Eye (tissue), 1 donor: ENCODE results near the gene OBP2B.
"Not testable (repeated sequence)": the region's sequence is repeated elsewhere in the genome, so short reads cannot be mapped to it uniquely, and the experiment has no call there.

Experiments used
- DNase-seq: peaks from one replicate; pipeline ENCODE4 v3.0.0-alpha.2; 2015

OBP2B gene

GRCh38 chr9:133208880-133209300, at the start of gene OBP2B:
Gene OBP2B, minus strand, starts transcription at chr9:133209250. Its CDS starts 51 bp downstream, at chr9:133209199.
- not testable (repeated sequence) for DNase-seq

- DNase-seq, result peak; percentile 28
Measured at GRCh38 chr9:133258061-133259015, 49.3 kb upstream of the OBP2B start.

- no peak for DNase-seq
Measured at GRCh38 chr9:133257465-133257956, 48.5 kb upstream of the OBP2B start.

GRCh38 chr9:133256686-133257091, 47.6 kb upstream of the OBP2B start:
- DNase-seq, result no peak

GRCh38 chr9:133256136-133256461, 47.0 kb upstream of the OBP2B start:
- DNase-seq, result no peak

- no peak for DNase-seq
Measured at GRCh38 chr9:133255371-133256135, 46.5 kb upstream of the OBP2B start.

- DNase-seq, result no peak
Measured at GRCh38 chr9:133254471-133254870, 45.4 kb upstream of the OBP2B start.

- no peak for DNase-seq
Measured at GRCh38 chr9:133253268-133253667, 44.2 kb upstream of the OBP2B start.

- no peak for DNase-seq
Measured at GRCh38 chr9:133252301-133253020, 43.4 kb upstream of the OBP2B start.

- DNase-seq, result no peak
Measured at GRCh38 chr9:133251773-133252172, 42.7 kb upstream of the OBP2B start.

GRCh38 chr9:133251221-133251620, 42.2 kb upstream of the OBP2B start:
- not testable (repeated sequence) for DNase-seq

- no peak for DNase-seq
Measured at GRCh38 chr9:133250741-133251170, 41.7 kb upstream of the OBP2B start.

- no peak for DNase-seq
Measured at GRCh38 chr9:133249337-133249736, 40.3 kb upstream of the OBP2B start.

GRCh38 chr9:133248726-133249295, 39.8 kb upstream of the OBP2B start:
- no peak for DNase-seq

- no peak for DNase-seq
Measured at GRCh38 chr9:133247632-133248031, 38.6 kb upstream of the OBP2B start.

GRCh38 chr9:133246991-133247390, 37.9 kb upstream of the OBP2B start:
- no peak for DNase-seq

GRCh38 chr9:133246562-133246961, 37.5 kb upstream of the OBP2B start:
- DNase-seq, result no peak

- no peak for DNase-seq
Measured at GRCh38 chr9:133242991-133243390, 33.9 kb upstream of the OBP2B start.

GRCh38 chr9:133242241-133242640, 33.2 kb upstream of the OBP2B start:
- no peak for DNase-seq

GRCh38 chr9:133239533-133240090, 30.6 kb upstream of the OBP2B start:
- no peak for DNase-seq

- DNase-seq, result peak; percentile 87
Measured at GRCh38 chr9:133238851-133239532, 29.9 kb upstream of the OBP2B start.
